Natural killer cell (primary cell): Measurements from ENCODE around the gene TMEM242. TPM values are rescaled to one million over a fixed set of nuclear protein-coding genes. Genes with fewer than 3 reads are reported as not detected.

ENCODE experiments used
- ATAC-seq, 3 donors: fragments of 150-1000 bp in 2 of 3; fragments of 200-7000 bp in 1 of 3; cut with Tn5 transposase; 1 replicate in 1 of 3; 2 replicates in 2 of 3; pipeline ENCODE4 v1.10.0; 2021; ENCODE audit warnings: mild to moderate bottlenecking in 2 of 3, moderate library complexity in 2 of 3
- DNase-seq, 2 donors: peaks; one replicate each; pipeline versions ENCODE4 v3.0.0 to v3.0.0-alpha.2; 2013 to 2021; ENCODE audit warnings: mixed read lengths in 1 of 2
- H3K27ac ChIP-seq: one replicate; pipeline ENCODE4 v1.5.1; 2013; ENCODE audit warnings: mild to moderate bottlenecking, low read length
- H3K27me3 ChIP-seq: one replicate; pipeline ENCODE4 v1.6.1; 2013; ENCODE audit warnings: low read length; ENCODE audit not compliant: control insufficient read depth, insufficient read depth
- H3K36me3 ChIP-seq: one replicate; pipeline ENCODE4 v1.6.1; 2013; ENCODE audit warnings: low read length; ENCODE audit not compliant: control insufficient read depth, insufficient read depth
- H3K4me1 ChIP-seq: one replicate; pipeline ENCODE4 v1.6.1; 2013; ENCODE audit warnings: low read length; ENCODE audit not compliant: control insufficient read depth, insufficient read depth
- H3K4me3 ChIP-seq: one replicate; pipeline ENCODE4 v1.5.1; 2013; ENCODE audit warnings: low read length
- H3K9me3 ChIP-seq: one replicate; pipeline ENCODE4 v1.6.1; 2013; ENCODE audit warnings: low read length; ENCODE audit not compliant: control insufficient read depth, insufficient read depth
- H3K27ac Mint-ChIP-seq, 2 donors: one replicate each; pipeline ENCODE4 v1.8.0; 2022; ENCODE audit warnings: mild to moderate bottlenecking in 2 of 2, mixed read lengths in 2 of 2, moderate library complexity in 1 of 2
- H3K27me3 Mint-ChIP-seq, 2 donors: one replicate each; pipeline ENCODE4 v1.8.0; 2022; ENCODE audit warnings: low read depth in 2 of 2, mixed read lengths in 2 of 2
- H3K36me3 Mint-ChIP-seq: one replicate; pipeline ENCODE4 v1.8.0; 2022; ENCODE audit warnings: mixed read lengths
- H3K4me1 Mint-ChIP-seq, 2 donors: one replicate each; pipeline ENCODE4 v1.8.0; 2022; ENCODE audit warnings: mixed read lengths in 2 of 2
- H3K4me3 Mint-ChIP-seq: one replicate; pipeline ENCODE4 v1.8.0; 2022; ENCODE audit warnings: mild to moderate bottlenecking, moderate library complexity, mixed read lengths
- H3K9me3 Mint-ChIP-seq, 2 donors: one replicate each; pipeline ENCODE4 v1.8.0; 2022; ENCODE audit warnings: mixed read lengths in 2 of 2
- CTCF ChIP-seq: fragments of 200-600 bp; IDR thresholded peaks from one replicate; pipeline ENCODE4 v1.8.0; 2022; ENCODE audit warnings: antibody characterized with exemption
- WGBS: methylation state at CpG from one replicate; pipeline ENCODE4 v1.1.7; 2013; ENCODE audit warnings: missing lambda C conversion rate; ENCODE audit not compliant: insufficient coverage; 5-methylcytosine and 5-hydroxymethylcytosine counted together
- intact Hi-C: fragments of 100-400 bp; cut with micrococcal nuclease; formaldehyde crosslinking; loops from one replicate; pipeline ENCODE4 v1.14.2; 2022
- total RNA-seq, 4 donors: library from RNA; stranded (reverse); fragments of 120-200 nt in 1 of 4; gene quantifications; one replicate each; pipeline versions ENCODE4 v1.2.3 to v1.2.4, GENCODE V29; 2013 to 2022

TMEM242 gene
- total RNA-seq, 3 donors from 2014 or later (not counting 1 experiment from before 2014, with no cell fraction given): 18.5 to 24.8 (median 19.8) TPM

GRCh38 chr6:157240059-157240959, 83.0 kb downstream of the TMEM242 start:
- no peak for DNase-seq
- no peak for TF ChIP-seq CTCF
- peaks cover 4% of the 10 kb centered on the region in 2 donors for H3K9me3 Mint-ChIP-seq
- no peaks in the 10 kb centered on the region for H3K36me3 ChIP-seq
- no peaks in the 10 kb centered on the region for H3K36me3 Mint-ChIP-seq
- H3K4me3 Mint-ChIP-seq: peak overlapping the region; percentile 47
- peaks cover 32 to 37% of the 10 kb centered on the region in 2 donors for H3K27me3 Mint-ChIP-seq
- ATAC-seq: no peak
- no peak overlapping the region for H3K27ac Mint-ChIP-seq
- peaks cover 13 to 28% of the 10 kb centered on the region in 2 donors for H3K4me1 Mint-ChIP-seq
- intact Hi-C loops: no loop called here
- H3K27me3 ChIP-seq: peaks cover 10% of the 10 kb centered on the region
- no peak overlapping the region for H3K27ac ChIP-seq
- H3K4me1 ChIP-seq: peaks cover 22% of the 10 kb centered on the region
- H3K9me3 ChIP-seq: peaks cover 8% of the 10 kb centered on the region
- 49% methylated on average over 27 of the region's 28 CpGs for WGBS
- no peak overlapping the region for H3K4me3 ChIP-seq

- no peak overlapping the region for H3K27ac Mint-ChIP-seq
- H3K27ac ChIP-seq: no peak overlapping the region
- peaks cover 29% of the 10 kb centered on the region for H3K4me1 ChIP-seq
- H3K9me3 Mint-ChIP-seq: peaks cover 4% of the 10 kb centered on the region in 2 donors
- no peak for TF ChIP-seq CTCF
- 96% methylated on average over 11 of the region's 12 CpGs for WGBS
- H3K4me3 Mint-ChIP-seq: peak overlapping the region; percentile 13
- no peaks in the 10 kb centered on the region for H3K36me3 ChIP-seq
- H3K27me3 Mint-ChIP-seq: peaks cover 35 to 40% of the 10 kb centered on the region in 2 donors
- intact Hi-C loops: loop anchor here (5.0 kb wide), 3 partner anchors 33 to 313 kb away; no protein-coding TSS in a partner anchor
- no peaks in the 10 kb centered on the region for H3K36me3 Mint-ChIP-seq
- peaks cover 8% of the 10 kb centered on the region for H3K9me3 ChIP-seq
- no peak overlapping the region for H3K4me3 ChIP-seq
- peaks cover 16% of the 10 kb centered on the region for H3K27me3 ChIP-seq
- H3K4me1 Mint-ChIP-seq: peaks cover 17 to 33% of the 10 kb centered on the region in 2 donors
- no peak for ATAC-seq
- no peak for DNase-seq
These were observed 83.7 kb downstream of the TMEM242 start for GRCh38 chr6:157239671-157240058.

Other genes with a start within 250 kb of the TMEM242 start
- 10 to 100 TPM in 2 of 3 donors, 1 to 10 TPM in 1; 6.7 to 11.3 (median 10.6) TPM for gene ZDHHC14, start 57.7 kb upstream of the TMEM242 start, total RNA-seq